Activated CD8-positive, alpha-beta memory T cell treated with anti-CD3 and anti-CD28 coated beads for 36 hours (primary cell): ENCODE results near the gene RPL28. TPM values are rescaled to one million over a fixed set of nuclear protein-coding genes. Genes with fewer than 3 reads are reported as not detected.
"Not testable (repeated sequence)": the region's sequence is repeated elsewhere in the genome, so short reads cannot be mapped to it uniquely, and the experiment has no call there.

ENCODE experiments used
- CTCF ChIA-PET: fragments of 350-600 bp; sonication (Branson Sonifier 250); formaldehyde crosslinking; loops from one replicate; lab custom pipeline; 2021; ENCODE audit warnings: antibody characterized with exemption; lab: Charles Lee
- POLR2A ChIA-PET: fragments of 350-600 bp; sonication (Branson Sonifier 250); formaldehyde crosslinking; loops from one replicate; lab custom pipeline; 2021; ENCODE audit warnings: antibody characterized with exemption; lab: Charles Lee
- total RNA-seq, 2 experiments: library from RNA; stranded (reverse); gene quantifications; one replicate each; pipeline ENCODE4 v1.2.3, GENCODE V29; 2021

Gene RPL28
- total RNA-seq, 2 experiments from 2014 or later, result 2,223 to 2,277 TPM

GRCh38 chr19:55384920-55385723, 610 bp upstream of the RPL28 start:
- CTCF ChIA-PET, result interaction anchor here (1.0 to 2.3 kb wide), 8 partner anchors 22 to 269 kb away, joined by 3 to 17 read pairs (median 6); partner anchors contain the start of gene UBE2S
- POLR2A ChIA-PET, result interaction anchor here (0.7 to 2.9 kb wide), 12 partner anchors 12 to 240 kb away, joined by 3 to 26 read pairs (median 5); partner anchors contain the start of genes HSPBP1, KMT5C, PPP6R1 and UBE2S

- ChIA-PET POLR2A (interaction anchor here (0.9 to 2.1 kb wide), 5 partner anchors 11 to 132 kb away, joined by 3 to 16 read pairs (median 5); partner anchors contain the start of genes KMT5C and UBE2S), CTCF (interaction anchor here (1.2 kb wide), 1 partner anchor 85 kb away, joined by 3 read pairs; no protein-coding TSS in a partner anchor)
Observed at GRCh38 chr19:55386493-55386971, 800 bp downstream of the RPL28 start.

GRCh38 chr19:55387736-55388497, 2.2 kb downstream of the RPL28 start:
- ChIA-PET POLR2A (interaction anchor here (1.2 to 3.6 kb wide), 6 partner anchors 14 to 133 kb away, joined by 3 to 16 read pairs (median 6); partner anchors contain the start of gene UBE2S), CTCF (interaction anchor here (0.9 kb wide), 1 partner anchor 20 kb away, joined by 3 read pairs; the partner anchor contains the start of gene UBE2S)

- ChIA-PET POLR2A (interaction anchor here (1.2 to 3.6 kb wide), 3 partner anchors 12 to 18 kb away, joined by 5 to 14 read pairs (median 8); partner anchors contain the start of gene UBE2S), CTCF (interaction anchor here (2.0 kb wide), 1 partner anchor 88 kb away, joined by 6 read pairs; no protein-coding TSS in a partner anchor)
Observed at GRCh38 chr19:55389386-55390317, 3.9 kb downstream of the RPL28 start.

GRCh38 chr19:55390461-55390880, 4.7 kb downstream of the RPL28 start:
- ChIA-PET CTCF (interaction anchor here (2.0 kb wide), 1 partner anchor 89 kb away, joined by 6 read pairs; no protein-coding TSS in a partner anchor), POLR2A (interaction anchor here (1.2 to 3.6 kb wide), 3 partner anchors 11 to 17 kb away, joined by 5 to 14 read pairs (median 8); partner anchors contain the start of gene UBE2S)

GRCh38 chr19:55391191-55391670, 5.5 kb downstream of the RPL28 start:
- CTCF ChIA-PET, result interaction anchor here (2.0 kb wide), 1 partner anchor 89 kb away, joined by 6 read pairs; no protein-coding TSS in a partner anchor
- POLR2A ChIA-PET, result interaction anchor here (1.2 to 3.6 kb wide), 2 partner anchors 10 to 16 kb away, joined by 5 to 14 read pairs; partner anchors contain the start of gene UBE2S

- ChIA-PET POLR2A (interaction anchor here (0.6 kb wide), 1 partner anchor 156 kb away, joined by 3 read pairs; no protein-coding TSS in a partner anchor), CTCF (no interaction called here)
Observed at GRCh38 chr19:55391702-55392615, 6.2 kb downstream of the RPL28 start.

- ChIA-PET CTCF (no interaction called here), POLR2A (interaction anchor here (0.6 to 1.6 kb wide), 2 partner anchors 14 to 157 kb away, joined by 3 read pairs; no protein-coding TSS in a partner anchor)
Observed at GRCh38 chr19:55392820-55393761, 7.4 kb downstream of the RPL28 start.

- POLR2A ChIA-PET, result interaction anchor here (1.4 kb wide), 1 partner anchor 12 kb away, joined by 6 read pairs; the partner anchor contains the start of gene RPL28
- CTCF ChIA-PET, result no interaction called here
Observed at GRCh38 chr19:55398200-55398925, 12.6 kb downstream of the RPL28 start.

GRCh38 chr19:55400281-55401087, 14.8 kb downstream of the RPL28 start:
- POLR2A ChIA-PET, result interaction anchor here (2.2 to 3.0 kb wide), 2 partner anchors 10 to 12 kb away, joined by 5 to 7 read pairs; no protein-coding TSS in a partner anchor
- CTCF ChIA-PET, result no interaction called here

- CTCF ChIA-PET, result not testable (repeated sequence)
- POLR2A ChIA-PET, result interaction anchor here (2.2 to 3.0 kb wide), 2 partner anchors 11 to 13 kb away, joined by 5 to 7 read pairs; no protein-coding TSS in a partner anchor
Observed at GRCh38 chr19:55401390-55401789, 15.7 kb downstream of the RPL28 start.

- POLR2A ChIA-PET, result interaction anchor here (2.2 to 3.0 kb wide), 2 partner anchors 12 to 14 kb away, joined by 5 to 7 read pairs; no protein-coding TSS in a partner anchor
- CTCF ChIA-PET, result no interaction called here
Observed at GRCh38 chr19:55402509-55402908, 16.8 kb downstream of the RPL28 start.

- POLR2A ChIA-PET, result interaction anchor here (2.5 to 3.2 kb wide), 2 partner anchors 19 to 22 kb away, joined by 16 to 26 read pairs; partner anchors contain the start of genes RPL28 and TMEM238
- CTCF ChIA-PET, result interaction anchor here (1.0 to 1.2 kb wide), 2 partner anchors 13 to 103 kb away, joined by 3 to 4 read pairs; no protein-coding TSS in a partner anchor
Observed at GRCh38 chr19:55405638-55406037, 19.9 kb downstream of the RPL28 start.
